H1 (cell line): Measurements from ENCODE around the gene ZBTB42. TPM values are rescaled to one million over a fixed set of nuclear protein-coding genes. Genes with fewer than 3 reads are reported as not detected.

Experiments used
- CTCF ChIA-PET: fragments of 300-600 bp; sonication (Branson Sonifier 250); formaldehyde crosslinking; loops from one replicate; lab custom pipeline; 2021; ENCODE audit not compliant: partially characterized antibody; lab: Charles Lee
- POLR2A ChIA-PET: fragments of 300-600 bp; sonication (Branson Sonifier 250); formaldehyde crosslinking; loops from one replicate; lab custom pipeline; 2021; ENCODE audit warnings: inconsistent platforms; ENCODE audit not compliant: partially characterized antibody; lab: Charles Lee
- DNase-seq, 2 experiments: peaks; one replicate each; pipeline versions ENCODE4 v3.0.0 to v3.0.0-alpha.2; 2010 to 2022; ENCODE audit warnings: low spot score in 2 of 2, low read depth in 1 of 2, mixed read lengths in 1 of 2
- FAIRE-seq: peaks from 2 replicates; lab custom pipeline; 2011; peaks lifted over from hg19 to GRCh38; lab: Jason Lieb, UNC
- H2AFZ ChIP-seq: 2 replicates; pipeline ENCODE4 v1.8.1; 2012; ENCODE audit warnings: low read length, inconsistent platforms
- H2AK5ac ChIP-seq: 2 replicates; pipeline ENCODE4 v1.6.1; 2013; ENCODE audit warnings: low read depth, low read length
- H2BK120ac ChIP-seq: replicated peaks from 2 replicates; pipeline ENCODE3; 2013; ENCODE audit warnings: low read depth, low read length, inconsistent platforms
- H2BK12ac ChIP-seq: 2 replicates; pipeline ENCODE4 v1.6.1; 2013; ENCODE audit warnings: low read depth, low read length
- H2BK15ac ChIP-seq: 2 replicates; pipeline ENCODE4 v1.6.1; 2013; ENCODE audit warnings: low read length
- H2BK20ac ChIP-seq: 2 replicates; pipeline ENCODE4 v1.6.1; 2013; ENCODE audit warnings: low read length
- H2BK5ac ChIP-seq: 2 replicates; pipeline ENCODE4 v1.6.1; 2013; ENCODE audit warnings: low read depth, low read length
- H3K14ac ChIP-seq: 2 replicates; pipeline ENCODE4 v1.6.1; 2013; ENCODE audit warnings: inconsistent platforms; ENCODE audit not compliant: insufficient read length
- H3K18ac ChIP-seq: 2 replicates; pipeline ENCODE4 v1.6.1; 2013; ENCODE audit warnings: low read length; ENCODE audit errors: extremely low read depth
- H3K23ac ChIP-seq: 2 replicates; pipeline ENCODE4 v1.6.1; 2013; ENCODE audit warnings: inconsistent platforms; ENCODE audit not compliant: insufficient read length
- H3K23me2 ChIP-seq: 2 replicates; pipeline ENCODE4 v1.6.1; 2013; ENCODE audit warnings: low read depth, low read length
- H3K27ac ChIP-seq: 2 replicates; pipeline ENCODE4 v1.6.1; 2011; ENCODE audit warnings: low read depth, low read length, inconsistent platforms
- H3K27me3 ChIP-seq, 4 experiments: replicated peaks in 1 of 4; 1 replicate in 1 of 4; 2 replicates in 3 of 4; pipeline versions ENCODE4 v1.6.1 to v1.8.1; 2011 to 2013; ENCODE audit warnings: low read length in 3 of 4, mild to moderate bottlenecking in 3 of 4, inconsistent platforms in 2 of 4, mixed read lengths in 2 of 4, moderate library complexity in 1 of 4; ENCODE audit not compliant: control insufficient read depth in 3 of 4, insufficient read depth in 3 of 4; ENCODE audit errors: extremely low read depth in 1 of 4
- H3K36me3 ChIP-seq, 4 experiments: 2 replicates each; pipeline versions ENCODE4 v1.6.1 to v1.8.1; 2011 to 2013; ENCODE audit warnings: mild to moderate bottlenecking in 4 of 4, low read length in 3 of 4, moderate library complexity in 2 of 4, control low read depth in 1 of 4, inconsistent platforms in 1 of 4; ENCODE audit not compliant: insufficient read depth in 4 of 4, control insufficient read depth in 2 of 4
- H3K4ac ChIP-seq: replicated peaks from 2 replicates; pipeline ENCODE3; 2013; ENCODE audit warnings: low read length, low read depth, mixed read lengths, inconsistent platforms; ENCODE audit not compliant: insufficient read length
- H3K4me1 ChIP-seq, 4 experiments: replicated peaks in 1 of 4; 1 replicate in 1 of 4; 2 replicates in 3 of 4; pipeline versions ENCODE4 v1.6.1 to v1.8.1; 2011 to 2013; ENCODE audit warnings: low read length in 3 of 4, inconsistent platforms in 2 of 4, mixed read lengths in 1 of 4; ENCODE audit not compliant: insufficient read depth in 4 of 4, control insufficient read depth in 3 of 4
- H3K4me2 ChIP-seq, 2 experiments: 2 replicates each; pipeline versions ENCODE4 v1.6.1 to v1.8.1; 2011 to 2013; ENCODE audit warnings: low read depth in 2 of 2, low read length in 2 of 2, control low read depth in 1 of 2, inconsistent platforms in 1 of 2, mild to moderate bottlenecking in 1 of 2; ENCODE audit not compliant: insufficient read depth in 1 of 2
- H3K4me3 ChIP-seq, 4 experiments: fragments of 200-600, 300-600 bp in 1 of 4; sonication (generic), shearing (Covaris generic), sonication (Bioruptor Twin) in 1 of 4; 2 replicates each; pipeline versions ENCODE4 v1.5.1 to v1.8.1; 2011 to 2016; ENCODE audit warnings: low read length in 4 of 4, low read depth in 3 of 4, control low read depth in 2 of 4, inconsistent platforms in 2 of 4, mild to moderate bottlenecking in 2 of 4, mixed read lengths in 1 of 4, moderate library complexity in 1 of 4; ENCODE audit not compliant: insufficient read depth in 2 of 4; ENCODE audit errors: extremely low read depth in 1 of 4
- H3K56ac ChIP-seq: replicated peaks from 2 replicates; pipeline ENCODE3; 2013; ENCODE audit warnings: low read depth, mild to moderate bottlenecking, mixed read lengths, low read length, inconsistent platforms; ENCODE audit not compliant: insufficient read length
- H3K79me1 ChIP-seq: 2 replicates; pipeline ENCODE4 v1.6.1; 2013; ENCODE audit warnings: low read depth, low read length, control low read depth
- H3K79me2 ChIP-seq, 2 experiments: 2 replicates each; pipeline versions ENCODE4 v1.6.1 to v1.8.1; 2012 to 2013; ENCODE audit warnings: low read length in 2 of 2, mild to moderate bottlenecking in 2 of 2, inconsistent platforms in 1 of 2; ENCODE audit not compliant: insufficient read depth in 2 of 2, control insufficient read depth in 1 of 2
- H3K9ac ChIP-seq, 4 experiments: replicated peaks in 1 of 4; 1 replicate in 1 of 4; 2 replicates in 3 of 4; pipeline versions ENCODE4 v1.6.1 to v1.8.1; 2011 to 2013; ENCODE audit warnings: low read depth in 3 of 4, low read length in 3 of 4, control low read depth in 2 of 4, mild to moderate bottlenecking in 2 of 4, moderate library complexity in 2 of 4, inconsistent platforms in 1 of 4; ENCODE audit errors: extremely low read depth in 1 of 4
- H3K9me3 ChIP-seq, 2 experiments: 2 replicates each; pipeline versions ENCODE4 v1.6.1 to v1.8.1; 2012 to 2013; ENCODE audit warnings: mild to moderate bottlenecking in 2 of 2, moderate library complexity in 2 of 2, control low read depth in 1 of 2, inconsistent platforms in 1 of 2, low read depth in 1 of 2, low read length in 1 of 2, mixed read lengths in 1 of 2; ENCODE audit not compliant: insufficient read depth in 2 of 2
- H4K20me1 ChIP-seq, 2 experiments: replicated peaks in 1 of 2; 2 replicates each; pipeline versions ENCODE3 to v1.8.1; 2011 to 2013; ENCODE audit warnings: inconsistent platforms in 2 of 2, low read length in 2 of 2, mild to moderate bottlenecking in 1 of 2; ENCODE audit not compliant: insufficient read depth in 2 of 2, control insufficient read depth in 1 of 2
- H4K5ac ChIP-seq: 2 replicates; pipeline ENCODE4 v1.6.1; 2013; ENCODE audit warnings: low read length, low read depth, mixed read lengths, inconsistent platforms; ENCODE audit not compliant: insufficient read length
- H4K8ac ChIP-seq: 2 replicates; pipeline ENCODE4 v1.8.0; 2013; ENCODE audit warnings: mild to moderate bottlenecking, moderate library complexity, low read length, inconsistent platforms; ENCODE audit not compliant: insufficient read depth; ENCODE audit errors: extremely low read depth
- H4K91ac ChIP-seq: replicated peaks from 2 replicates; pipeline ENCODE3; 2013; ENCODE audit warnings: low read length, mixed read lengths, inconsistent platforms; ENCODE audit not compliant: insufficient read length
- BRCA1 ChIP-seq: IDR thresholded peaks from 2 replicates; pipeline ENCODE4 v1.6.1; 2012; ENCODE audit warnings: low read depth, low read length, improper control_type of control experiment
- CHD2 ChIP-seq: IDR thresholded peaks from 2 replicates; pipeline ENCODE4 v1.6.1; 2012; ENCODE audit warnings: low read length, improper control_type of control experiment
- CREB1 ChIP-seq: IDR thresholded peaks from 2 replicates; pipeline ENCODE4 v1.6.1; 2012; ENCODE audit warnings: inconsistent platforms
- FOSL1 ChIP-seq: IDR thresholded peaks from 2 replicates; pipeline ENCODE4 v1.6.1; 2011; ENCODE audit warnings: mild to moderate bottlenecking, low read depth, low read length, moderate library complexity; ENCODE audit not compliant: insufficient read depth
- MAX ChIP-seq: IDR thresholded peaks from 2 replicates; pipeline ENCODE4 v1.6.1; 2012; ENCODE audit warnings: inconsistent platforms
- SIX5 ChIP-seq: IDR thresholded peaks from 2 replicates; pipeline ENCODE4 v1.6.1; 2011; ENCODE audit warnings: mild to moderate bottlenecking, low read depth, low read length
- SRF ChIP-seq: IDR thresholded peaks from 2 replicates; pipeline ENCODE4 v1.6.1; 2011; ENCODE audit warnings: mild to moderate bottlenecking, low read depth, low read length, moderate library complexity
- TAF1 ChIP-seq: IDR thresholded peaks from 2 replicates; pipeline ENCODE4 v1.6.1; 2011; ENCODE audit warnings: mild to moderate bottlenecking, low read depth, low read length
- TAF7 ChIP-seq: optimal IDR thresholded peaks from 2 replicates; pipeline ENCODE3; 2011; ENCODE audit warnings: low read depth, mild to moderate bottlenecking, inconsistent platforms, low read length, moderate library complexity, borderline replicate concordance
- WGBS, 2 experiments: shearing (Covaris generic) in 1 of 2; methylation state at CpG; one replicate each; pipeline versions ENCODE4 v1.1.6 to v1.1.7; 2013 to 2015; ENCODE audit warnings: low lambda C conversion rate in 2 of 2, mixed read lengths in 2 of 2, inconsistent platforms in 1 of 2, low coverage in 1 of 2, missing lambda C conversion rate in 1 of 2; ENCODE audit not compliant: insufficient replicate concordance in 2 of 2, insufficient coverage in 1 of 2, insufficient read length in 1 of 2; ENCODE audit errors: extremely low coverage in 1 of 2, missing lambda C conversion rate in 1 of 2; 5-methylcytosine and 5-hydroxymethylcytosine counted together
- polyA plus RNA-seq, 7 experiments: library from polyadenylated mRNA; depleted of rRNA in 3 of 7; stranded (reverse) in 5 of 7; unstranded in 2 of 7; fragments of >200 nt in 5 of 7; fragments of 200-250 nt in 2 of 7; gene quantifications; 1 replicate in 5 of 7; 2 replicates in 1 of 7; 4 replicates in 1 of 7; pipeline versions ENCODE4 v1.2.1 to v1.2.3, GENCODE V29; 2011 to 2013; ENCODE audit warnings: missing spikeins in 2 of 7, mixed read lengths in 2 of 7
- total RNA-seq: library from RNA; stranded (reverse); fragmentation: NEBNext Ultra II Directional; extraction: Animal tissue kit (Norgen Biotek cat#: 25700); gene quantifications from 2 replicates; pipeline ENCODE4 v1.2.1, GENCODE V29; 2021
- TF ChIP-seq, protein P1 (sequence below): IDR thresholded peaks from 2 replicates; pipeline ENCODE4 v1.6.1; 2012; ENCODE audit warnings: inconsistent platforms

Gene ZBTB42
- total and polyA plus RNA-seq, 2 of the 8 experiments (the other 6 are each of a cell fraction or from before 2014, with no cell fraction given) = 2.8 to 3.1 TPM

- FAIRE-seq (no peak), DNase-seq (peak; percentile 36 to 85)
- Histone ChIP-seq H3K9me3 (no peaks in the 10 kb centered on the region), H3K56ac (peak overlapping the region; percentile 30), H2BK120ac (no peak overlapping the region), H2AFZ (peak overlapping the region; percentile 47; the same call in 1 of the 2 replicates), H4K5ac (peak overlapping the region; percentile 55), H3K4me1 (peaks cover 0 to 30% (median 26%) of the 10 kb centered on the region in 4 experiments; a peak in 6 of 7 replicates), H4K8ac (peak overlapping the region; percentile 53), H2BK12ac (peak overlapping the region; percentile 50; the same call in 1 of the 2 replicates), H3K14ac (no peak overlapping the region), H3K4me3 (peak overlapping the region; percentile 64 to 85 (median 76)), H3K79me2 (no peaks in the 10 kb centered on the region), H3K4ac (peak overlapping the region; percentile 0), H3K36me3 (no peaks in the 10 kb centered on the region), H3K79me1 (no peaks in the 10 kb centered on the region), H3K23ac (no peak overlapping the region), H4K91ac (no peak overlapping the region), H2BK15ac (0 out of 2 replicates have a peak overlapping the region, but pooled peaks have one; percentile 46), H3K27me3 (peaks cover 20 to 71% (median 58%) of the 10 kb centered on the region in 4 experiments), H4K20me1 (peaks cover 3 to 11% of the 10 kb centered on the region in 2 experiments), H3K4me2 (peak overlapping the region; percentile 90 to 92), H3K27ac (no peak overlapping the region), H2BK5ac (no peak overlapping the region; the same call in 1 of the 2 replicates), H3K23me2 (peaks cover 17% of the 10 kb centered on the region), H3K9ac (peak overlapping the region in 1 of 4 experiments; percentile 16; a peak in 3 of 7 replicates), H3K18ac (peak overlapping the region; percentile 93), H2AK5ac (no peak overlapping the region), H2BK20ac (no peak overlapping the region)
- TF ChIP-seq MAX (peak; percentile 41), CHD2 (peak; percentile 96), FOSL1 (no peak), BRCA1 (peak; percentile 73), TAF7 (peak; percentile 3), SRF (no peak), TAF1 (0 out of 2 replicates have a peak, but pooled peaks have one; percentile 41), CREB1 (peak; percentile 29; the same call in 1 of the 2 replicates), SIX5 (no peak)
- TF ChIP-seq, protein P1, sequence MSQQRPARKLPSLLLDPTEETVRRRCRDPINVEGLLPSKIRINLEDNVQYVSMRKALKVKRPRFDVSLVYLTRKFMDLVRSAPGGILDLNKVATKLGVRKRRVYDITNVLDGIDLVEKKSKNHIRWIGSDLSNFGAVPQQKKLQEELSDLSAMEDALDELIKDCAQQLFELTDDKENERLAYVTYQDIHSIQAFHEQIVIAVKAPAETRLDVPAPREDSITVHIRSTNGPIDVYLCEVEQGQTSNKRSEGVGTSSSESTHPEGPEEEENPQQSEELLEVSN = 0 out of 2 replicates have a peak, but pooled peaks have one; percentile 9
- CTCF ChIA-PET = interaction anchor here (1.7 to 2.9 kb wide), 7 partner anchors 18 to 47 kb away, joined by 4 to 15 read pairs (median 8); partner anchors contain the start of gene SIVA1
- 1% methylated on average over 13 of the region's 83 CpGs; no CpG with 5 or more reads in 1 of the 2 experiments for WGBS, 2 experiments
- POLR2A ChIA-PET = interaction anchor here (0.8 to 1.8 kb wide), 5 partner anchors 19 to 56 kb away, joined by 3 to 4 read pairs (median 3); no protein-coding TSS in a partner anchor
These were observed 708 bp upstream of the ZBTB42 start for GRCh38 chr14:104800015-104800770.
